Activated CD4-positive, alpha-beta T cell treated with anti-CD3 and anti-CD28 coated beads for 1 hour (primary cell): ENCODE measurements around the gene FLVCR1.
"Not testable (repeated sequence)": the region's sequence is repeated elsewhere in the genome, so short reads cannot be mapped to it uniquely, and the experiment has no call there.

Experiments used
- DNase-seq: peaks from one replicate; pipeline ENCODE4 v3.0.0-alpha.2; 2020

FLVCR1 gene

GRCh38 chr1:212860713-212861581, 2.9 kb downstream of the FLVCR1 start:
- DNase-seq = no peak

GRCh38 chr1:212862111-212862690, 4.1 kb downstream of the FLVCR1 start:
- no peak for DNase-seq

- DNase-seq = not testable (repeated sequence)
These were observed 5.3 kb downstream of the FLVCR1 start for GRCh38 chr1:212863345-212863744.

GRCh38 chr1:212864201-212864600, 6.1 kb downstream of the FLVCR1 start:
- DNase-seq = no peak

- no peak for DNase-seq
These were observed 9.1 kb downstream of the FLVCR1 start for GRCh38 chr1:212867192-212867591.

- DNase-seq = no peak
These were observed 13.9 kb downstream of the FLVCR1 start for GRCh38 chr1:212871976-212872375.

- DNase-seq = no peak
These were observed 15.4 kb downstream of the FLVCR1 start for GRCh38 chr1:212873518-212873917.

GRCh38 chr1:212878418-212878817, 20.3 kb downstream of the FLVCR1 start:
- no peak for DNase-seq

- no peak for DNase-seq
These were observed 22.0 kb downstream of the FLVCR1 start for GRCh38 chr1:212879947-212880690.

- DNase-seq = no peak
These were observed 26.5 kb downstream of the FLVCR1 start for GRCh38 chr1:212884592-212884991.

- DNase-seq = no peak
These were observed 34.0 kb downstream of the FLVCR1 start for GRCh38 chr1:212892108-212892507.

GRCh38 chr1:212899845-212900244, 41.8 kb downstream of the FLVCR1 start:
- no peak for DNase-seq

- no peak for DNase-seq
These were observed 43.2 kb downstream of the FLVCR1 start for GRCh38 chr1:212901290-212901689.

GRCh38 chr1:212902054-212902453, 44.0 kb downstream of the FLVCR1 start:
- DNase-seq = no peak

GRCh38 chr1:212903664-212904063, 45.6 kb downstream of the FLVCR1 start:
- DNase-seq = no peak

GRCh38 chr1:212908071-212908470, 50.0 kb downstream of the FLVCR1 start:
- DNase-seq = not testable (repeated sequence)

GRCh38 chr1:212908971-212909370, 50.9 kb downstream of the FLVCR1 start:
- DNase-seq = no peak

GRCh38 chr1:212909652-212910063, 51.6 kb downstream of the FLVCR1 start:
- DNase-seq = no peak

GRCh38 chr1:212910213-212910612, 52.1 kb downstream of the FLVCR1 start:
- not testable (repeated sequence) for DNase-seq

- DNase-seq = not testable (repeated sequence)
These were observed 55.6 kb downstream of the FLVCR1 start for GRCh38 chr1:212913638-212914037.

- not testable (repeated sequence) for DNase-seq
These were observed 56.0 kb downstream of the FLVCR1 start for GRCh38 chr1:212914110-212914509.

GRCh38 chr1:212914789-212915188, 56.7 kb downstream of the FLVCR1 start:
- no peak for DNase-seq

GRCh38 chr1:212915245-212916091, 57.4 kb downstream of the FLVCR1 start:
- no peak for DNase-seq
